Choroid plexus epithelial cell (primary cell): ENCODE measurements around the gene HELZ2.

ENCODE experiments used
- DNase-seq: peaks from one replicate; pipeline ENCODE4 v3.0.0-alpha.2; 2010; ENCODE audit warnings: low read depth
- H3K4me3 ChIP-seq: 2 replicates; pipeline ENCODE4 v1.5.1; 2011; ENCODE audit warnings: low read depth, mild to moderate bottlenecking, control low read depth, low read length, moderate library complexity
- CTCF ChIP-seq: conservative IDR thresholded peaks from 2 replicates; pipeline ENCODE4 v1.5.1; 2011; ENCODE audit warnings: low read depth, mild to moderate bottlenecking, control low read depth, inconsistent platforms, low read length, moderate library complexity

HELZ2 gene

GRCh38 chr20:63552481-63553249 lies 21.4 kb downstream of the HELZ2 start:
- no peak for DNase-seq
- no peak for TF ChIP-seq CTCF
- H3K4me3 ChIP-seq, result no peak overlapping the region

GRCh38 chr20:63551068-63551467 lies 23.0 kb downstream of the HELZ2 start:
- no peak for DNase-seq
- no peak overlapping the region for H3K4me3 ChIP-seq
- TF ChIP-seq CTCF, result no peak

GRCh38 chr20:63549679-63550282 lies 24.3 kb downstream of the HELZ2 start:
- no peak for TF ChIP-seq CTCF
- no peak for DNase-seq
- H3K4me3 ChIP-seq, result no peak overlapping the region

- no peak for TF ChIP-seq CTCF
- H3K4me3 ChIP-seq, result no peak overlapping the region
- DNase-seq, result no peak
Measured at GRCh38 chr20:63549019-63549418, 25.0 kb downstream of the HELZ2 start.

- H3K4me3 ChIP-seq, result no peak overlapping the region
- DNase-seq, result no peak
Measured at GRCh38 chr20:63548542-63548941, 25.5 kb downstream of the HELZ2 start.

GRCh38 chr20:63547725-63548480 lies 26.1 kb downstream of the HELZ2 start, which contains the start of gene SRMS:
TSS of gene SRMS (minus strand) at chr20:63547749. CDS start at chr20:63547463, 286 bp downstream.
- no peak within 1 kb of the TSS for H3K4me3 ChIP-seq
- TF ChIP-seq CTCF, result no peak
- DNase-seq, result no peak

More at GRCh38 chr20:63548542-63548941, 25.5 kb downstream of the HELZ2 start:
- TF ChIP-seq CTCF, result no peak
